ENCODE results near the gene RFC1.

DNA sequence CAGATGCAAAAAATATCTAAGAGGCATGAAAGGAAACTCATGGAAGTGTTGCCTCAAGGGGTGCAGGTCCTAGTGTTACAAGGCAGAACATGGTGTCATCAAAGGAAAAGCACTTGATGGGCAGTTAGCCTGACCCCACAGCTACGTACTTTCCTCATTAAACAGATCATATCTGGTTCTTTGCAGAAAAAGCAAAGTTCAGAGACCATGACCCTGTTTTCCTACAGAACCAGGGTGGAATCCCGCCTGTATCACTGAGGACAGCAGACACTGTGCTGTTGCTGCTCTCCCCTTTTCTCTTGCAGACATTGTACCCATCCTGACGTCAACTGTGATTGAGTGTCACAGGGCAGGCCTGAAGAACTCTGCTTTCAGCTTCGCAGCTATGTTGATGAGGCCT is 91.7 kb downstream of the RFC1 start:
- no peak for TF ChIP-seq CTCF (IDR thresholded peaks at IDR 0.05; ENCODE audit: insufficient read depth, low read length)
- TF ChIP-seq POLR2AphosphoS5 (IDR thresholded peaks at IDR 0.05; ENCODE audit: low read depth): no peak
- no peak for TF ChIP-seq GABPA (IDR thresholded peaks at IDR 0.05; ENCODE audit: low read depth)
- TF ChIP-seq, protein P1, sequence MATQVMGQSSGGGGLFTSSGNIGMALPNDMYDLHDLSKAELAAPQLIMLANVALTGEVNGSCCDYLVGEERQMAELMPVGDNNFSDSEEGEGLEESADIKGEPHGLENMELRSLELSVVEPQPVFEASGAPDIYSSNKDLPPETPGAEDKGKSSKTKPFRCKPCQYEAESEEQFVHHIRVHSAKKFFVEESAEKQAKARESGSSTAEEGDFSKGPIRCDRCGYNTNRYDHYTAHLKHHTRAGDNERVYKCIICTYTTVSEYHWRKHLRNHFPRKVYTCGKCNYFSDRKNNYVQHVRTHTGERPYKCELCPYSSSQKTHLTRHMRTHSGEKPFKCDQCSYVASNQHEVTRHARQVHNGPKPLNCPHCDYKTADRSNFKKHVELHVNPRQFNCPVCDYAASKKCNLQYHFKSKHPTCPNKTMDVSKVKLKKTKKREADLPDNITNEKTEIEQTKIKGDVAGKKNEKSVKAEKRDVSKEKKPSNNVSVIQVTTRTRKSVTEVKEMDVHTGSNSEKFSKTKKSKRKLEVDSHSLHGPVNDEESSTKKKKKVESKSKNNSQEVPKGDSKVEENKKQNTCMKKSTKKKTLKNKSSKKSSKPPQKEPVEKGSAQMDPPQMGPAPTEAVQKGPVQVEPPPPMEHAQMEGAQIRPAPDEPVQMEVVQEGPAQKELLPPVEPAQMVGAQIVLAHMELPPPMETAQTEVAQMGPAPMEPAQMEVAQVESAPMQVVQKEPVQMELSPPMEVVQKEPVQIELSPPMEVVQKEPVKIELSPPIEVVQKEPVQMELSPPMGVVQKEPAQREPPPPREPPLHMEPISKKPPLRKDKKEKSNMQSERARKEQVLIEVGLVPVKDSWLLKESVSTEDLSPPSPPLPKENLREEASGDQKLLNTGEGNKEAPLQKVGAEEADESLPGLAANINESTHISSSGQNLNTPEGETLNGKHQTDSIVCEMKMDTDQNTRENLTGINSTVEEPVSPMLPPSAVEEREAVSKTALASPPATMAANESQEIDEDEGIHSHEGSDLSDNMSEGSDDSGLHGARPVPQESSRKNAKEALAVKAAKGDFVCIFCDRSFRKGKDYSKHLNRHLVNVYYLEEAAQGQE (IDR thresholded peaks at IDR 0.05; ENCODE audit: insufficient replicate concordance, low read depth): no peak

Data from HL-60 (cell line).